GM18858 (cell line): ENCODE measurements around the gene DUS2.
"Not testable (repeated sequence)": the region's sequence is repeated elsewhere in the genome, so short reads cannot be mapped to it uniquely, and the experiment has no call there.

Experiments used
- ATAC-seq: cut with Tn5 transposase; IDR thresholded peaks from one replicate; pipeline ENCODE4 v1.9.1; 2021; ENCODE audit not compliant: unreplicated experiment

Gene DUS2

DNA sequence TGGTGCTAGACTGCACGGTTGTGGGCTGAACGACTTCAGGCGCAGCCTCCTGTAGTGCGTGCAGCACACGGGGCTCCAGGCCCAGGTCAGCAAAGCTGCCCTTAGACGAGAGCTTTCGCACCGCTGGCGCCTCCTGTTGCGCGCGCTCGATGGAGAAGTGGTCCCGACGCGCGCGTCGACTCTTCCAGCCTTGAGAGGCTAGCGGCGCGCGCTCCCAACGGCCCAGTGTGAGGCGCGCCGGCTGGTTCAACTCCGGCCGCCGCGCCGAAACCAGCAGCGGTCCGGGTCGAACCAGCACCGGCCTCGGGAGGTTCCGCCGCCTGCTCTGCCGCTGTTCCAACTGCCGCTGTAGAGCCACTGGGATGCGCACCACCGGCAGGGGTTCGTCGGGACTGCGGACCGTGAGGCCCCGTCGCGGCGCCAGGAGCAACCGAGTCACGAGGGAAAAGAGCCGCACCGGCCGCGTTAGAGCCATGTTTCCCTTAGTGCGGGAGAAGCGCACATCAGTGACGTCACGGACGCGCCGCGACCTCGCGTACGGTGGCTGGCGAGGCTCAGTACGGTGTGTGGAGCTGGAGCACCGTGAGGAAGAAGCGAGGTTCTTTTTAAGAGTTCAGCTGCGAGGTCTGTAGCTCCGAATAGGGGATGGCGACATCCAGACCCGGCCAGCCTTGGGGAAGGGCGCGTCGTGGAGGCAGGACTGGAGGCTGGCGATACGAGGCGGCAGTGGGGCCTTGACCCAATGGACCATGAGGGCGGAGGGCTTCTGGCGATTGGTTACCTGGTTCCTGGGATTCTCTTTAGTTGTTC, at the start of gene DUS2, which contains the start of gene DDX28:
DUS2 (plus strand) TSS at position 557 of the 810 bp plus-strand sequence. CDS start 14,740 bp downstream, outside the sequence.
DDX28 (minus strand) TSS at position 505 of the 810 bp plus-strand sequence; CDS start at position 475, 30 bp downstream.
- peak; percentile 41 for ATAC-seq

DNA sequence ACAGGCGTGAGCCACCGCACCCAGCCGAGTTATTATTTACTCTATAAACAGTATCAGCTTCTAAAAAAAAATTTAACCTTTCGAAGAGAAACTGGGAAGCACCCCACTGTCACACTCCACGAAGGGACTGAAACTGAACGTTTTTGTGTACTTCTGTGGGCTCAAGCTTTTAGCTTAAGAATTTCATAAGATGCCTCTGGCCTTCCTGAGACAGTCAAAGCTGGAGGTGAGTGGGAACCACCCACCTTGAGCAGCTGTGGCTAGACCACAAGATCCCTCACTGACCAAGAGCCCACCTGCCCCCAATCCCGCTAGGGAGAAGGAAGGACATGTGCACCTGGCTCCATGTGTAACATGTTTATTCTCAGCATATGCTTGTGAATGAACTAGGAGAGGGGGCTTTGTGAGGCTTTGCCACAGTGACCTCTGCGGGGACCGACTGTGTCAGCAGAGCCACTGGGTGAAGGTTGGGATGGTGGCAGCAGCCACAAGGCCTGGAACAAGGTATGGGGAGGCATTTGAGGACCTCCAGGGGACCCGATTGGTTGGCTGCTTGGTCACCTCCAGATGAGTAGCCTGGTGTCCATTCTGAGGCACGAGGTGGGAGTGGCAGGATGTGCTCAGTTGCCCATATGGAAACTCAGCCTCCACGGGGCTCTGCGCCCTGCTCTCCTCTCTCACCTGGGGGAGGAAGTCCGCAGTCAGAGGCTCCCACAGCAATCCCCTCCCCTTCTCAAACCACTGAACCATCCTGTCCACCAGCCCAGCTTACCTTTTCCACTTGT, 47.6 kb upstream of the DUS2 start:
- ATAC-seq, result no peak

DNA sequence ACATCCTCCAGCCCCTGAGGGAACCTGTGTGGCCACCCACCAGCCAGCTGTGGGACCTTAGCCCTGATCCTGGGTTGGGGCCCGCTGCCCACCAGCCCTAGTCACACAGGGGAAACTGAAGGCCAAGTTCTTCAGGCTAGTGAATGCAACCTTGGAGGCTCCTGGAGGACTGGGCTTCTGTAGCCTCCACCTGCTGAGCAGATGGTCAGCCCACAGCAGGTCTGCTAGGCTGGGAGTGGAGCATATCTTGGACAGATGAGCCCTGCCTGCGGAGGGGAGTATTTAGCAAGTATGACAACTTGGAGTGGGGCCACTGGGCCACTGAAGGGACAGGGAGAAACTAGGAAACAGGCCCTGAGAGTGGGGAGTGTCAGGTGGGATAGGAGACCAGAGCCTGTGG, 46.9 kb upstream of the DUS2 start:
- no peak for ATAC-seq

- ATAC-seq, result no peak
These were observed 46.1 kb upstream of the DUS2 start for GRCh38 chr16:67977005-67977404.

DNA sequence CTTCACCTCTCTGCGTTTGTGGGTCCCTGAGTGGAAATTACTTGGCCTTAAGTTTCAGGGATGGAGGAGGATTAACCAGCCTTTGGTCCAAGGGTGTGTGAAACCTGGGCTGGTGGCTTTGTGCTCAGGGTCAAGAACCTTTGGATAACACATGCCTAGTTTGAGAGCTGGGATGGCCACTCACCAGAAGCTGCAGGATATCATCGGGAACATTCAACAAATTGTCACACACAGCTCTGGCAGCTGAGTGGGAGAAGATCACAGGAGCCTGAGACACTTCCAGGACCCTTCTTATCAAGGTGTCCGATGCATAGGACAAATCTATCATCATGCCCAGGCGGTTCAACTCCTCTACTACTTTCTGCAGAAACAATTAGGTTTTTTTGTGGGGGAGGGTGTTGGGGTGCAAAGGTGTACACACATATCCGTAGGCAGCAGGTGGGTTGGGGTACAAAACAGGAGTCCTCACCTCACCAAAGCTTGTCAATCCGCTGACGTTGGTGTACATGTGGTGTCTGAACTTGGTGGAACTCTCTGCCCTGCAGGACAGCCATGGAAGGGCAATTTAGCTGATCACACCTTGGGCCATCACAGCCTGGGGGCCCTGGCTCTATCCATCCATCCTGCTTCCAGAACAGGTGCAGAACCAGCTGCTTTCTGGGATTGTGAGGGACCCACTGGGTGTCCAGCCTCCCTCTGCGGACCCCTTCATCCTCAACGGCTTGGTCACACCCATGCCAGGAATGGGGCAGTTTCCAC, 45.4 kb upstream of the DUS2 start:
- ATAC-seq, result no peak

- no peak for ATAC-seq
These were observed 43.0 kb upstream of the DUS2 start, which contains the start of gene DPEP3 for GRCh38 chr16:67979955-67980678. Gene DPEP3, minus strand, starts transcription at chr16:67980499. Its CDS starts 119 bp downstream, at chr16:67980380.

GRCh38 chr16:67982011-67982696, 40.9 kb upstream of the DUS2 start:
- ATAC-seq, result no peak

DNA sequence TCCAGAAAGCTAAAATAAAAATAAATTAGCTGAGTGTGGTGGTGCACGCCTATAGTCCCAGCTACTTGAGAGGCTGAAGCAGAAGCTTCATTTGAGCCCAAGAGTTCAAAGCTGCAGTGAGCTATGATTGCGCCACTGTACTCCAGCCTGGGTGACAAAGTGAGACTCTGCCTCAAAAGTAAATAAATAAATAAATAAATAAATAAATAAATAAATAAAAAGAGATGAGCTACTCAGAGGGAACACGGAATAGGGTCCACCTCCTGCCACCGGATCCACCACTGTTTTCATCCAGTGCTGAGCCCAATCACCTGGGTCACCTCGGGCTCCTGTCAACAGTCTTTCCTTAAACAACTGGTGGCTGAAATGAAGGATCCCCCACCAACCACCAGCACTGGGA, 36.1 kb upstream of the DUS2 start:
- ATAC-seq, result no peak

DNA sequence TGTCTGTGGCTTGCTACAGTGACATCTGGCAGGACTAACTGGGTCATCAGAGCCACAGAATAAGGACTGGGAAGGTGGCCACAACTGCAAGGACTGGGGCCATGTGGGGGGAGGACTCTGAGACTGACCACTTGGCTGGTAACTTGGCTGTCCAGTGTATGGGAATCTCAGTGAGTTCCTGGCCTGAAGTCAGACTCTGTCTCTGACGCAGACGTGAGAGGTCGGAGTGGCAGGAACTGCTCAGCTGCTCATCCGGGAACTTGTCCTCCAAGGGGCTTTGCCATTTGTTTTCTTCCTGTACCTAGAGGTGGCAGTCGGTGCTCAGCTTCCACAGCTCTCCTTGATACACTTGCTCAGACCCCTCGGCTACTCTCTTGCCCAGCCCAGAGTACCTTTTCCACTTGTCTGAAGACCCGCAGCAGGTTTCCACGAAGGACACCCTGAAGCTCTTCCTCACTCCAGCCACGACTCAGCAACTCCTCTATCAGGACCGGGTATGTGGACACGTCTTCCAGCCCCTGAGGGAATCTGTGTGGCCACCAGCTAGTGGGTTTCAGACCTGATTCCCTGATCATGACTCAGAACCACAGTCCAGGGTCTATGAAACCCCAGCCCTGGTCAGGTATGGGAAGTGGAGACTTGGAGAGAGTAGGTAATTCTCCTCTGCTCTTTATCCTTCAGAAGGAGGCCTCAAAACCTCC, 35.5 kb upstream of the DUS2 start:
- ATAC-seq, result no peak

DNA sequence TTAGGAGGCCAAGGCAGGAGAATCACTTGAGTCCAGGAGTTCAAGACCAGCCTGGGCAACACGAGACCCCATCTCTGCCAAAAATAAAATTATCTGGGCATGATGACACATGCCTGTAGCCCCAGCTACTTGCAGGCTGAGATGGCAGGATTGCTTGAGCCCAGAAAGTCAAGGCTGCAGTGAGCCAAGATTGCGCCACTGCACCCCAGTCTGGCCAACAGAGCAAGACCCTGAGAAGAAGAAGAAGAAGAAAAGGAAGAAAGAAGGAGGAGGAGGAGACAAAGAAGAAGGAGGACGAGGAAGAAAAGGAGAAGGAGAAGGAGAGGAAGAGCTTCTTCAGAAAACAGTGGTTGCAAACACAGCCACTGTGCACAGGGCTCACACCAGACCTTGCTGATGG, 34.4 kb upstream of the DUS2 start:
- no peak for ATAC-seq

GRCh38 chr16:67989322-67990017, 33.6 kb upstream of the DUS2 start:
- no peak for ATAC-seq

- ATAC-seq, result no peak
These were observed 33.1 kb upstream of the DUS2 start for GRCh38 chr16:67990018-67990386.

GRCh38 chr16:67992661-67993206, 30.4 kb upstream of the DUS2 start:
- ATAC-seq, result no peak

- peak; percentile 58 for ATAC-seq
These were observed 29.7 kb upstream of the DUS2 start for GRCh38 chr16:67993207-67994039.

GRCh38 chr16:67994040-67994408, 29.1 kb upstream of the DUS2 start:
- ATAC-seq, result not testable (repeated sequence)

DNA sequence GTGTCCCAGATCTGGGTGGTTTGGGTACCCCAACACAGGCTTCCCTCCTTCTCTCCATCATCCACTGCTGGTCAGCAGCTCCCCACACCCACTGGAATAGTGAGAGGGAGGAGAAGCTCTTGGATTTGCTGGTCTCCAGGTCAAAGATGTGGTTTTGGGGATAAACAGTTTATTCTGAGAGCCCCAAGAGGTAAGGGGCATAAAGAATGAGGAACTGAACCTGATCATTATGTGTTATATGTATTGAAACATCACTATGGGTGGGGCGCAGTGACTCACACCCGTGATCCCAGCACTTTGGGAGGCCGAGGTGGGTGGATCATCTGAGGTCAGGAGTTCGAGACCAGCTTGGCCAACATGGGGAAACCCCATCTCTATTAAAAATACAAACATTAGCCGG, 27.7 kb upstream of the DUS2 start:
- ATAC-seq, result no peak

DNA sequence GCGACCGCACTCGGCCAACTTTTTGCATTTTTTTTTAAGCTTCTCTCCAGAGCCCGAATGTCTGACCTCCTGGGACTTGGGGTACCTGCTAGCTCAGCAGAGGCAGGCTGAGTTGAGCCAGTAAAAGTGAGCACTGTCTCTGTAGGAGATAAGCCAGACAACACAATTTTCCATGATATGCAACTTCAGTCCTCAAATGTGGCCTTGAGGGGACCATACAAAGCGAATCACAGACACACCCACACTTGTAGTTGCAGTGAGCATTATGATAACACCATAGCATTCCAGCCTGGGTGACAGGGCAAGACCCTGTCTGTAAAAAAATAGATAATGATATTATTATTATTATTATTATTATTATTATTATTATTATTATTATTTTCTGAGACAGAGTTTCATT, 26.4 kb upstream of the DUS2 start:
- ATAC-seq, result no peak
